GM21717 (cell line): ENCODE measurements around the gene DLX1.
"Not testable (repeated sequence)": the region's sequence is repeated elsewhere in the genome, so short reads cannot be mapped to it uniquely, and the experiment has no call there.

Experiments used
- ATAC-seq: cut with Tn5 transposase; IDR thresholded peaks from one replicate; pipeline ENCODE4 v1.9.1; 2021; ENCODE audit warnings: mild to moderate bottlenecking, moderate library complexity; ENCODE audit not compliant: unreplicated experiment

The DLX1 gene

GRCh38 chr2:172085460-172086159 is at the start of gene DLX1:
Gene DLX1 (plus strand): TSS chr2:172085507. CDS start chr2:172085678, 171 bp downstream.
- no peak for ATAC-seq

- ATAC-seq: no peak
Measured at GRCh38 chr2:172038121-172038520, 47.2 kb upstream of the DLX1 start.

- no peak for ATAC-seq
Measured at GRCh38 chr2:172038604-172039003, 46.7 kb upstream of the DLX1 start.

- ATAC-seq: no peak
Measured at GRCh38 chr2:172039011-172039704, 46.1 kb upstream of the DLX1 start.

GRCh38 chr2:172040311-172040710 is 45.0 kb upstream of the DLX1 start:
- ATAC-seq: no peak

- ATAC-seq: no peak
Measured at GRCh38 chr2:172046080-172046678, 39.1 kb upstream of the DLX1 start.

GRCh38 chr2:172046866-172047565 is 38.3 kb upstream of the DLX1 start:
- no peak for ATAC-seq

GRCh38 chr2:172047566-172048507 is 37.5 kb upstream of the DLX1 start:
- ATAC-seq: no peak

GRCh38 chr2:172048508-172049503 is 36.5 kb upstream of the DLX1 start:
- ATAC-seq: no peak

- ATAC-seq: no peak
Measured at GRCh38 chr2:172049567-172050120, 35.7 kb upstream of the DLX1 start.

GRCh38 chr2:172050479-172051125 is 34.7 kb upstream of the DLX1 start:
- no peak for ATAC-seq

GRCh38 chr2:172052000-172052983 is 33.0 kb upstream of the DLX1 start:
- no peak for ATAC-seq

- ATAC-seq: no peak
Measured at GRCh38 chr2:172053486-172053885, 31.8 kb upstream of the DLX1 start.

- ATAC-seq: no peak
Measured at GRCh38 chr2:172056293-172056692, 29.0 kb upstream of the DLX1 start.

GRCh38 chr2:172058660-172059059 is 26.6 kb upstream of the DLX1 start:
- ATAC-seq: no peak

GRCh38 chr2:172060118-172060517 is 25.2 kb upstream of the DLX1 start:
- not testable (repeated sequence) for ATAC-seq

- ATAC-seq: no peak
Measured at GRCh38 chr2:172062402-172063004, 22.8 kb upstream of the DLX1 start.
